Measurements from ENCODE around the gene MICU1.
"Not testable (repeated sequence)": the region's sequence is repeated elsewhere in the genome, so short reads cannot be mapped to it uniquely, and the experiment has no call there.

MICU1 gene

GRCh38 chr10:72499701-72500100, 126.2 kb downstream of the MICU1 start:
- no peak for DNase-seq

- no peak for DNase-seq
Measured at GRCh38 chr10:72490951-72491350, 134.9 kb downstream of the MICU1 start.

- no peak for DNase-seq
Measured at GRCh38 chr10:72487521-72487920, 138.4 kb downstream of the MICU1 start.

- DNase-seq, result no peak
Measured at GRCh38 chr10:72487116-72487515, 138.8 kb downstream of the MICU1 start.

- no peak for DNase-seq
Measured at GRCh38 chr10:72485701-72486100, 140.2 kb downstream of the MICU1 start.

- DNase-seq, result no peak
Measured at GRCh38 chr10:72484521-72484920, 141.4 kb downstream of the MICU1 start.

- no peak for DNase-seq
Measured at GRCh38 chr10:72483471-72483870, 142.4 kb downstream of the MICU1 start.

GRCh38 chr10:72480861-72481260, 145.0 kb downstream of the MICU1 start:
- DNase-seq, result no peak

GRCh38 chr10:72477463-72477862, 148.4 kb downstream of the MICU1 start:
- DNase-seq, result no peak

GRCh38 chr10:72472306-72472705, 153.6 kb downstream of the MICU1 start:
- no peak for DNase-seq

- no peak for DNase-seq
Measured at GRCh38 chr10:72470666-72471065, 155.2 kb downstream of the MICU1 start.

GRCh38 chr10:72467064-72467463, 158.8 kb downstream of the MICU1 start:
- DNase-seq, result not testable (repeated sequence)

GRCh38 chr10:72466018-72466417, 159.9 kb downstream of the MICU1 start:
- no peak for DNase-seq

GRCh38 chr10:72464438-72464837, 161.4 kb downstream of the MICU1 start:
- no peak for DNase-seq

- DNase-seq, result no peak
Measured at GRCh38 chr10:72462261-72462660, 163.6 kb downstream of the MICU1 start.

GRCh38 chr10:72461085-72461484, 164.8 kb downstream of the MICU1 start:
- DNase-seq, result no peak

GRCh38 chr10:72460284-72460876, 165.5 kb downstream of the MICU1 start:
- DNase-seq, result no peak

GRCh38 chr10:72459301-72459700, 166.6 kb downstream of the MICU1 start:
- DNase-seq, result no peak

GRCh38 chr10:72455889-72456595, 169.8 kb downstream of the MICU1 start:
- DNase-seq, result no peak

GRCh38 chr10:72449941-72450441, 175.9 kb downstream of the MICU1 start:
- no peak for DNase-seq

GRCh38 chr10:72445851-72446250, 180.0 kb downstream of the MICU1 start:
- DNase-seq, result no peak

- not testable (repeated sequence) for DNase-seq
Measured at GRCh38 chr10:72442969-72443368, 182.9 kb downstream of the MICU1 start.

- DNase-seq, result no peak
Measured at GRCh38 chr10:72435570-72435969, 190.3 kb downstream of the MICU1 start.

- DNase-seq, result not testable (repeated sequence)
Measured at GRCh38 chr10:72430936-72431335, 194.9 kb downstream of the MICU1 start.

GRCh38 chr10:72429931-72430330, 195.9 kb downstream of the MICU1 start:
- no peak for DNase-seq

Measured in CD4-positive, alpha-beta T cell treated with Interleukin-21 for 1 hour (primary cell).